GM12878 (cell line): Measurements from ENCODE around the gene PRAC2. TPM values are rescaled to one million over a fixed set of nuclear protein-coding genes. Genes with fewer than 3 reads are reported as not detected.

Source experiments
- ATAC-seq: fragments of 200-7000 bp; cut with Tn5 transposase; 3 replicates; pipeline ENCODE4 v1.9.1; 2020; ENCODE audit warnings: mild to moderate bottlenecking, moderate library complexity
- BruUV-seq: library from RNA; stranded (reverse); fragments of 400-500 nt; replicated peaks from 2 replicates; lab custom pipeline; 2021; lab: Mats Ljungman, UMichigan
- CTCF ChIA-PET: fragments of 300-600 bp; sonication (Branson Sonifier 250); formaldehyde crosslinking; extraction: SDS; loops from one replicate; lab custom pipeline; 2021; ENCODE audit warnings: inconsistent platforms; lab: Yijun Ruan, JAX
- POLR2A ChIA-PET: fragments of 350-600 bp; formaldehyde crosslinking; extraction: SDS; loops from one replicate; lab custom pipeline; 2021; ENCODE audit warnings: inconsistent platforms; lab: Charles Lee
- RAD21 ChIA-PET: fragments of 300-600 bp; sonication (Branson Sonifier 250); formaldehyde crosslinking; loops from one replicate; lab custom pipeline; 2023; ENCODE audit warnings: antibody characterized with exemption; ENCODE audit not compliant: unreplicated experiment; lab: Charles Lee
- SMC1A ChIA-PET: fragments of 300-600 bp; sonication (Branson Sonifier 250); formaldehyde crosslinking; loops from one replicate; lab custom pipeline; 2023; ENCODE audit not compliant: unreplicated experiment, uncharacterized antibody; lab: Charles Lee
- DNase-seq: peaks from one replicate; pipeline ENCODE4 v3.0.0-alpha.2; 2011; ENCODE audit warnings: low read depth, low spot score
- FAIRE-seq: peaks from 3 replicates; lab custom pipeline; 2011; peaks lifted over from hg19 to GRCh38; lab: Jason Lieb, UNC
- H2AFZ ChIP-seq: 2 replicates; pipeline ENCODE4 v1.6.0; 2011; ENCODE audit warnings: low read depth, low read length, control low read depth; ENCODE audit not compliant: control insufficient read depth
- H3K27ac ChIP-seq: 2 replicates; pipeline ENCODE4 v1.5.1; 2011; ENCODE audit warnings: control low read depth; ENCODE audit not compliant: control insufficient read depth, insufficient read depth
- H3K27me3 ChIP-seq, 2 experiments: replicated peaks in 1 of 2; 2 replicates each; pipeline versions ENCODE4 v1.6.0 to v1.6.1; 2011; ENCODE audit warnings: low read length in 1 of 2; ENCODE audit not compliant: control insufficient read depth in 2 of 2, insufficient read depth in 2 of 2
- H3K36me3 ChIP-seq, 2 experiments: 2 replicates each; pipeline ENCODE4 v1.5.1; 2011; ENCODE audit warnings: low read length in 1 of 2; ENCODE audit not compliant: control insufficient read depth in 2 of 2, insufficient read depth in 2 of 2
- H3K4me1 ChIP-seq: 2 replicates; pipeline ENCODE4 v1.6.1; 2011; ENCODE audit warnings: mild to moderate bottlenecking, low read length, moderate library complexity, mixed read lengths; ENCODE audit not compliant: control insufficient read depth, insufficient read depth
- H3K4me2 ChIP-seq: 2 replicates; pipeline ENCODE4 v1.6.0; 2011; ENCODE audit warnings: control low read depth; ENCODE audit not compliant: control insufficient read depth, insufficient read depth
- H3K4me3 ChIP-seq: fragments of 200-600 bp; sonication (generic); 2 replicates; pipeline ENCODE4 v1.5.1; 2016
- H3K79me2 ChIP-seq: 2 replicates; pipeline ENCODE4 v1.6.0; 2011; ENCODE audit warnings: low read length; ENCODE audit not compliant: control insufficient read depth, insufficient read depth
- H3K9ac ChIP-seq: 2 replicates; pipeline ENCODE4 v1.8.0; 2011; ENCODE audit warnings: low read length, control low read depth, mixed read lengths; ENCODE audit not compliant: control insufficient read depth, insufficient read depth
- H3K9me3 ChIP-seq: replicated peaks from 3 replicates; pipeline ENCODE4 v1.5.1; 2011; ENCODE audit warnings: mild to moderate bottlenecking, low read length; ENCODE audit not compliant: control insufficient read depth, insufficient read depth
- H4K20me1 ChIP-seq: 2 replicates; pipeline ENCODE4 v1.6.0; 2011; ENCODE audit not compliant: control insufficient read depth, insufficient read depth
- EGR1 ChIP-seq, 2 experiments: IDR thresholded peaks; 1 replicate in 1 of 2; 2 replicates in 1 of 2; pipeline ENCODE4 v1.6.1; 2011 to 2012; ENCODE audit warnings: low read depth in 2 of 2, low read length in 2 of 2, borderline replicate concordance in 1 of 2, mild to moderate bottlenecking in 1 of 2, moderate library complexity in 1 of 2
- IRF4 ChIP-seq: IDR thresholded peaks from 2 replicates; pipeline ENCODE4 v1.6.1; 2011; ENCODE audit warnings: low read depth, low read length
- NFXL1 ChIP-seq: fragments of 450-650 bp; IDR thresholded peaks from 2 replicates; pipeline ENCODE4 v1.6.1; 2017; ENCODE audit warnings: antibody characterized with exemption, mild to moderate bottlenecking, borderline replicate concordance
- NR2F1 ChIP-seq: fragments of 450-650 bp; conservative IDR thresholded peaks from 2 replicates; pipeline ENCODE4 v1.6.1; 2017; ENCODE audit warnings: mild to moderate bottlenecking
- POU2F2 ChIP-seq: IDR thresholded peaks from 3 replicates; pipeline ENCODE4 v1.6.1; 2011; ENCODE audit warnings: low read depth, mild to moderate bottlenecking, low read length, borderline replicate concordance
- SMAD5 ChIP-seq: IDR thresholded peaks from 2 replicates; pipeline ENCODE4 v1.6.1; 2016; ENCODE audit warnings: antibody characterized with exemption, low read depth
- ZBED1 ChIP-seq: IDR thresholded peaks from 2 replicates; pipeline ENCODE4 v1.6.1; 2016; ENCODE audit warnings: borderline replicate concordance
- ZNF24 ChIP-seq: fragments of 450-650 bp; IDR thresholded peaks from 2 replicates; pipeline ENCODE4 v1.6.1; 2017; ENCODE audit warnings: antibody characterized with exemption, mild to moderate bottlenecking
- ZNF592 ChIP-seq: fragments of 450-650 bp; IDR thresholded peaks from 2 replicates; pipeline ENCODE4 v1.6.1; 2017; ENCODE audit warnings: mild to moderate bottlenecking, moderate library complexity
- WGBS: methylation state at CpG from one replicate; pipeline ENCODE4 v1.1.6; 2016; ENCODE audit warnings: low lambda C conversion rate; ENCODE audit not compliant: insufficient replicate concordance, insufficient coverage; ENCODE audit errors: missing lambda C conversion rate; 5-methylcytosine and 5-hydroxymethylcytosine counted together
- in situ Hi-C: fragments of 300-500 bp; cut with MboI; formaldehyde crosslinking; loops from 9 replicates; pipeline ENCODE4 v1.14.3; 2018; ENCODE audit warnings: mixed read lengths
- intact Hi-C: fragments of 100-400 bp; cut with micrococcal nuclease; formaldehyde crosslinking; loops from one replicate; pipeline ENCODE4 v1.14.2; 2022; ENCODE audit not compliant: unreplicated experiment
- polyA plus RNA-seq, 11 experiments: library from polyadenylated mRNA; depleted of rRNA in 4 of 11; unstranded in 6 of 11; stranded (reverse) in 5 of 11; fragments of >200 nt; fragmentation: Nextera tagmentation in 4 of 11; fragmentation: Illumina TruSeq in 1 of 11; extraction: Ambion mirVana in 4 of 11; extraction: Trizol in 1 of 11; gene quantifications; 1 replicate in 1 of 11; 2 replicates in 10 of 11; pipeline versions ENCODE4 v1.2.1 to v1.2.3, GENCODE V29; 2011 to 2016; ENCODE audit warnings: inconsistent platforms in 2 of 11, missing spikeins in 2 of 11, low read depth in 1 of 11
- total RNA-seq, 4 experiments: library from RNA; depleted of rRNA in 3 of 4; stranded (reverse); fragments of >200 nt in 3 of 4; fragmentation: Illumina TruSeq in 1 of 4; extraction: Trizol in 1 of 4; gene quantifications; 2 replicates each; pipeline versions ENCODE4 v1.2.1 to v1.2.3, GENCODE V29; 2013 to 2021
- TF ChIP-seq, protein P1 (sequence below): fragments of 150-350 bp; IDR thresholded peaks from 2 replicates; pipeline ENCODE4 v1.6.1; 2016; ENCODE audit warnings: low read depth, low read length
- TF ChIP-seq, protein P2 (sequence below): IDR thresholded peaks from 2 replicates; pipeline ENCODE4 v1.6.1; 2011; ENCODE audit warnings: borderline replicate concordance, low read depth, mild to moderate bottlenecking, moderate library complexity, mixed read lengths, low read length; ENCODE audit not compliant: insufficient read depth; ENCODE audit errors: extremely low read length

PRAC2 gene
- total and polyA plus RNA-seq, 10 of the 15 experiments (the other 5 are each of a cell fraction or from before 2014, with no cell fraction given), result 0.31 TPM; not detected in 9

- no peak overlapping the region for H3K27ac ChIP-seq
- H3K4me1 ChIP-seq, result peaks cover 5% of the 10 kb centered on the region
- no peaks in the 10 kb centered on the region for H3K9me3 ChIP-seq
- H3K9ac ChIP-seq, result no peak overlapping the region
- intact Hi-C loops (no loop called here), in situ Hi-C loops (no loop called here)
- CTCF ChIA-PET, result interaction anchor here (0.6 to 3.0 kb wide), 5 partner anchors 44 to 131 kb away, joined by 3 to 10 read pairs (median 3); partner anchors contain the start of gene PRAC2
- H3K4me2 ChIP-seq, result no peak overlapping the region
- POLR2A ChIA-PET, result no interaction called here
- no peak overlapping the region for H2AFZ ChIP-seq
- H3K79me2 ChIP-seq, result no peaks in the 10 kb centered on the region
- SMC1A ChIA-PET, result interaction anchor here (1.0 to 1.5 kb wide), 2 partner anchors 24 to 117 kb away, joined by 4 read pairs; no protein-coding TSS in a partner anchor
- FAIRE-seq (no peak), ATAC-seq (no peak), DNase-seq (no peak)
- RAD21 ChIA-PET, result no interaction called here
- H3K36me3 ChIP-seq, result no peaks in the 10 kb centered on the region
- peaks cover 0 to 3% of the 10 kb centered on the region in 2 experiments; a peak in 1 of 4 replicates for H3K27me3 ChIP-seq
- no TSS peak for BruUV-seq
- H3K4me3 ChIP-seq, result no peak overlapping the region
- no peaks in the 10 kb centered on the region for H4K20me1 ChIP-seq
- 36% methylated on average over 4 of the region's 4 CpGs for WGBS
- TF ChIP-seq NFXL1, result no peak
- TF ChIP-seq, protein P1, sequence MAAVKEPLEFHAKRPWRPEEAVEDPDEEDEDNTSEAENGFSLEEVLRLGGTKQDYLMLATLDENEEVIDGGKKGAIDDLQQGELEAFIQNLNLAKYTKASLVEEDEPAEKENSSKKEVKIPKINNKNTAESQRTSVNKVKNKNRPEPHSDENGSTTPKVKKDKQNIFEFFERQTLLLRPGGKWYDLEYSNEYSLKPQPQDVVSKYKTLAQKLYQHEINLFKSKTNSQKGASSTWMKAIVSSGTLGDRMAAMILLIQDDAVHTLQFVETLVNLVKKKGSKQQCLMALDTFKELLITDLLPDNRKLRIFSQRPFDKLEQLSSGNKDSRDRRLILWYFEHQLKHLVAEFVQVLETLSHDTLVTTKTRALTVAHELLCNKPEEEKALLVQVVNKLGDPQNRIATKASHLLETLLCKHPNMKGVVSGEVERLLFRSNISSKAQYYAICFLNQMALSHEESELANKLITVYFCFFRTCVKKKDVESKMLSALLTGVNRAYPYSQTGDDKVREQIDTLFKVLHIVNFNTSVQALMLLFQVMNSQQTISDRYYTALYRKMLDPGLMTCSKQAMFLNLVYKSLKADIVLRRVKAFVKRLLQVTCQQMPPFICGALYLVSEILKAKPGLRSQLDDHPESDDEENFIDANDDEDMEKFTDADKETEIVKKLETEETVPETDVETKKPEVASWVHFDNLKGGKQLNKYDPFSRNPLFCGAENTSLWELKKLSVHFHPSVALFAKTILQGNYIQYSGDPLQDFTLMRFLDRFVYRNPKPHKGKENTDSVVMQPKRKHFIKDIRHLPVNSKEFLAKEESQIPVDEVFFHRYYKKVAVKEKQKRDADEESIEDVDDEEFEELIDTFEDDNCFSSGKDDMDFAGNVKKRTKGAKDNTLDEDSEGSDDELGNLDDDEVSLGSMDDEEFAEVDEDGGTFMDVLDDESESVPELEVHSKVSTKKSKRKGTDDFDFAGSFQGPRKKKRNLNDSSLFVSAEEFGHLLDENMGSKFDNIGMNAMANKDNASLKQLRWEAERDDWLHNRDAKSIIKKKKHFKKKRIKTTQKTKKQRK, result no peak
- no peak for TF ChIP-seq NR2F1
- TF ChIP-seq, protein P2, sequence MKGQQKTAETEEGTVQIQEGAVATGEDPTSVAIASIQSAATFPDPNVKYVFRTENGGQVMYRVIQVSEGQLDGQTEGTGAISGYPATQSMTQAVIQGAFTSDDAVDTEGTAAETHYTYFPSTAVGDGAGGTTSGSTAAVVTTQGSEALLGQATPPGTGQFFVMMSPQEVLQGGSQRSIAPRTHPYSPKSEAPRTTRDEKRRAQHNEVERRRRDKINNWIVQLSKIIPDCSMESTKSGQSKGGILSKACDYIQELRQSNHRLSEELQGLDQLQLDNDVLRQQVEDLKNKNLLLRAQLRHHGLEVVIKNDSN, result no peak
- TF ChIP-seq SMAD5, result no peak
- no peak for TF ChIP-seq EGR1 (IDR thresholded peaks at IDR 0.05; ENCODE audit: borderline replicate concordance in 1 of 2, low read depth in 2 of 2, low read length in 2 of 2)
- TF ChIP-seq ZNF592, result no peak
- no peak for TF ChIP-seq ZBED1
- TF ChIP-seq IRF4, result no peak
- no peak for TF ChIP-seq ZNF24
- no peak for TF ChIP-seq POU2F2
- TF ChIP-seq, all 136 proteins: peak for 0
Observed at GRCh38 chr17:48767263-48767774, 44.3 kb downstream of the PRAC2 start.
